OCI-LY7 (cell line): Measurements from ENCODE around the gene PTPN12. TPM values are rescaled to one million over a fixed set of nuclear protein-coding genes. Genes with fewer than 3 reads are reported as not detected.

Source experiments
- BruUV-seq: library from RNA; stranded (reverse); fragments of 400-500 nt; replicated peaks from 2 replicates; lab custom pipeline; 2021; lab: Mats Ljungman, UMichigan
- CTCF ChIA-PET: fragments of 300-600 bp; sonication (Branson Sonifier 250); formaldehyde crosslinking; loops from one replicate; lab custom pipeline; 2022; ENCODE audit warnings: antibody characterized with exemption; ENCODE audit not compliant: unreplicated experiment; lab: Charles Lee
- POLR2A ChIA-PET: fragments of 300-600 bp; sonication (Branson Sonifier 250); formaldehyde crosslinking; loops from one replicate; lab custom pipeline; 2022; ENCODE audit warnings: antibody characterized with exemption; lab: Charles Lee
- DNase-seq: peaks from one replicate; pipeline ENCODE4 v3.0.0-alpha.2; 2015; ENCODE audit warnings: low spot score
- H2AFZ ChIP-seq: fragments of 200-600 bp; sonication (generic), shearing (Covaris generic); 2 replicates; pipeline ENCODE4 v1.6.1; 2014; ENCODE audit warnings: mild to moderate bottlenecking, antibody characterized with exemption, low read length, moderate library complexity
- H3K27ac ChIP-seq: fragments of 200-600 bp; sonication (generic); 2 replicates; pipeline ENCODE4 v1.5.1; 2014; ENCODE audit warnings: mixed run types, low read depth, mild to moderate bottlenecking, moderate library complexity, low read length, inconsistent platforms; ENCODE audit not compliant: poor library complexity, severe bottlenecking
- H3K36me3 ChIP-seq: fragments of 200-600 bp; sonication (generic); 2 replicates; pipeline ENCODE4 v1.6.1; 2014; ENCODE audit warnings: mild to moderate bottlenecking, antibody characterized with exemption, low read length, moderate library complexity, mixed read lengths; ENCODE audit not compliant: insufficient read depth
- H3K4me1 ChIP-seq: fragments of 200-600 bp; sonication (generic); 2 replicates; pipeline ENCODE4 v1.5.1; 2014; ENCODE audit warnings: mild to moderate bottlenecking, low read length; ENCODE audit not compliant: insufficient read depth, poor library complexity, severe bottlenecking
- H3K4me2 ChIP-seq: fragments of 200-600 bp; sonication (generic); 2 replicates; pipeline ENCODE4 v1.6.1; 2014; ENCODE audit warnings: mild to moderate bottlenecking, low read length
- H3K4me3 ChIP-seq: fragments of 200-600 bp; sonication (generic); 2 replicates; pipeline ENCODE4 v1.5.1; 2014; ENCODE audit warnings: mild to moderate bottlenecking, low read depth, low read length; ENCODE audit not compliant: poor library complexity, severe bottlenecking
- H3K79me2 ChIP-seq: fragments of 200-600 bp; sonication (generic); 2 replicates; pipeline ENCODE4 v1.6.1; 2016; ENCODE audit warnings: low read depth, mild to moderate bottlenecking, low read length, moderate library complexity, mixed read lengths; ENCODE audit not compliant: insufficient read depth
- H3K9me2 ChIP-seq: fragments of 200-600 bp; sonication (generic); 2 replicates; pipeline ENCODE4 v1.6.1; 2016; ENCODE audit warnings: mild to moderate bottlenecking, low read length, mixed read lengths; ENCODE audit not compliant: insufficient read depth
- H3K9me3 ChIP-seq: fragments of 200-600 bp; sonication (generic); 2 replicates; pipeline ENCODE4 v1.6.1; 2014; ENCODE audit warnings: mild to moderate bottlenecking, mixed run types, low read length, mixed read lengths
- H4K20me1 ChIP-seq: fragments of 200-600 bp; sonication (generic); 2 replicates; pipeline ENCODE4 v1.6.1; 2014; ENCODE audit warnings: mild to moderate bottlenecking, antibody characterized with exemption, low read length, moderate library complexity, mixed read lengths; ENCODE audit not compliant: insufficient read depth
- EZH2phosphoT487 ChIP-seq: fragments of 200-600 bp; sonication (generic); IDR thresholded peaks from 2 replicates; pipeline ENCODE4 v1.6.1; 2018; ENCODE audit warnings: low read depth, borderline replicate concordance, mild to moderate bottlenecking, mixed run types, antibody characterized with exemption, low read length, moderate library complexity, mixed read lengths
- intact Hi-C: fragments of 100-400 bp; cut with micrococcal nuclease; formaldehyde crosslinking; loops from one replicate; pipeline ENCODE4 v1.10.0; 2022; ENCODE audit not compliant: unreplicated experiment
- total RNA-seq, 2 experiments: library from RNA; depleted of rRNA in 1 of 2; stranded (reverse); fragments of >200 nt in 1 of 2; shearing (Covaris generic) in 1 of 2; gene quantifications; 2 replicates each; pipeline ENCODE4 v1.2.3, GENCODE V29; 2014 to 2022
- TF ChIP-seq, protein P1 (sequence below): fragments of 200-600 bp; sonication (generic); conservative IDR thresholded peaks from 2 replicates; pipeline ENCODE4 v1.5.1; 2014; ENCODE audit warnings: mild to moderate bottlenecking, antibody characterized with exemption, low read length, moderate library complexity, mixed read lengths

The PTPN12 gene
- total RNA-seq, 2 experiments from 2014 or later, result 2.7 to 19.1 TPM

DNA sequence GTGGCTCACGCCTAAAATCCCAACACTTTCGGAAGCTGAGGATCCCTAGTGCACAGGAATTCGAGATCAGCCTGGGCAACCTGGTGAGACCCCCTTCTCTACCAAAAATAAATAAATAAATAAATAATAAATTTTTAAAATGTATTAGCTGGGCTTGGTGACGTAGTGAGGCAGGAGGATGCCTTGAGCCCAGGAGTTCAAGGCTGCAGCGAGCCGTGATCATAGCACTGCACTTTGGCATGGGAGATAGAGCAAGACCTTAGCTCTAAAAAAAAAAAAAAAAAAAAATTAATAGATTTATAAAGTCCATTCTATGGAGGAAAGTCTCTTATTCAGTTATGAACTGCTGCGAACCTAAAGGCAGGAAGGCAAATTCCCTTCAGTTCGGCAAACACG lies 1.1 kb upstream of the PTPN12 start:
- no TSS peak for BruUV-seq
- DNase-seq, result no peak
- POLR2A ChIA-PET, result interaction anchor here (0.6 to 1.1 kb wide), 13 partner anchors 8 to 883 kb away, joined by 3 to 7 read pairs (median 5); partner anchors contain the start of gene RSBN1L

DNA sequence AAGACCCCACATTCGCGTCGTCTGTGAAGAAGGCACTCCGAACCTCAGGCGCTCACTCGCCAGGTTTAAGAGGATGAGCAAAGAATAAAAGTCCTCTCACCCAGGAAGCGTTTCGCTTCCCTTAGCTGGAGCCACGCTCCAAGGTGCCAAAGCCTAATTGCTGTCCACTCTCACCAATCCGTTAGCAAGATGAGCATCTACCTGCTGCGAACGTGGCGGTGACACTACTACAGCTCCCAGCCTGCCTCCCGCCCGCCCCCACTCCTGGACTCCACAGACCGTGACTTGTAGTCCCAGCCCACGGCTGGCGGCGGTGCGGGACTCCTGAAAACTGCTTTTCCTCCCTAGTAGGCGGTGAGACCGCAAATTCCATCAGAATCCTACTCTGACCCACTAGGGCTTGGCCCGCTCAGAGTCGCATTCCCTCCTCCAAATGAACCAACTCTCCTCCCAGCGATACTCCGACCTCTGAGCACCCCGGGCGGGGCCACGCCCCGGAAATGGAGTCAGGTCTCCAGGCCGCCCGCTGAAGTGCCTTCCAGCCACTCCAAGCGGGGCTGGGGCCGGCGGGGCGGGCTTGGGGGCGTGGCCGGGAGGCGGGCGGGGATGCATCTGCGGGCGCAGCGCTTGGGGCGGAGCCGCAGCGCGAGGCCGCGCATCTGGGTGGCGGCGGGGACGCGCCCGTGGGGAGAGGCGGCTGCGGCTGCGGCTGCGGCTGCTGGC lies 521 bp upstream of the PTPN12 start:
- BruUV-seq, result TSS peak; percentile 97

More for the DNA sequence above, 1.1 kb upstream of the PTPN12 start:
- H3K9me2 ChIP-seq, result no peaks in the 10 kb centered on the region
- TF ChIP-seq, protein P1, sequence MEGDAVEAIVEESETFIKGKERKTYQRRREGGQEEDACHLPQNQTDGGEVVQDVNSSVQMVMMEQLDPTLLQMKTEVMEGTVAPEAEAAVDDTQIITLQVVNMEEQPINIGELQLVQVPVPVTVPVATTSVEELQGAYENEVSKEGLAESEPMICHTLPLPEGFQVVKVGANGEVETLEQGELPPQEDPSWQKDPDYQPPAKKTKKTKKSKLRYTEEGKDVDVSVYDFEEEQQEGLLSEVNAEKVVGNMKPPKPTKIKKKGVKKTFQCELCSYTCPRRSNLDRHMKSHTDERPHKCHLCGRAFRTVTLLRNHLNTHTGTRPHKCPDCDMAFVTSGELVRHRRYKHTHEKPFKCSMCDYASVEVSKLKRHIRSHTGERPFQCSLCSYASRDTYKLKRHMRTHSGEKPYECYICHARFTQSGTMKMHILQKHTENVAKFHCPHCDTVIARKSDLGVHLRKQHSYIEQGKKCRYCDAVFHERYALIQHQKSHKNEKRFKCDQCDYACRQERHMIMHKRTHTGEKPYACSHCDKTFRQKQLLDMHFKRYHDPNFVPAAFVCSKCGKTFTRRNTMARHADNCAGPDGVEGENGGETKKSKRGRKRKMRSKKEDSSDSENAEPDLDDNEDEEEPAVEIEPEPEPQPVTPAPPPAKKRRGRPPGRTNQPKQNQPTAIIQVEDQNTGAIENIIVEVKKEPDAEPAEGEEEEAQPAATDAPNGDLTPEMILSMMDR, result no peak
- no peak for TF ChIP-seq EZH2phosphoT487
- H3K4me2 ChIP-seq, result peak overlapping the region; percentile 89
- H3K79me2 ChIP-seq, result no peaks in the 10 kb centered on the region
- H3K36me3 ChIP-seq, result no peaks in the 10 kb centered on the region
- no peaks in the 10 kb centered on the region for H4K20me1 ChIP-seq
- no peak overlapping the region for H3K27ac ChIP-seq
- intact Hi-C loops, result loop anchor here (5.0 kb wide), 1 partner anchor 184 kb away; no protein-coding TSS in a partner anchor
- H3K4me1 ChIP-seq, result peaks cover 17% of the 10 kb centered on the region
- H3K9me3 ChIP-seq, result no peaks in the 10 kb centered on the region
- peak overlapping the region; percentile 99 for H2AFZ ChIP-seq
- H3K4me3 ChIP-seq, result peak overlapping the region; percentile 97
- CTCF ChIA-PET, result no interaction called here

More for the DNA sequence above, 521 bp upstream of the PTPN12 start:
- no peaks in the 10 kb centered on the region for H3K79me2 ChIP-seq
- peak overlapping the region; percentile 89 for H3K4me2 ChIP-seq
- H2AFZ ChIP-seq, result peak overlapping the region; percentile 99
- peak overlapping the region; percentile 50 for H3K27ac ChIP-seq
- POLR2A ChIA-PET, result interaction anchor here (0.6 to 1.1 kb wide), 9 partner anchors 8 to 417 kb away, joined by 3 to 7 read pairs (median 5); partner anchors contain the start of gene RSBN1L
- TF ChIP-seq, protein P1, result no peak
- no peak for TF ChIP-seq EZH2phosphoT487
- H3K4me1 ChIP-seq, result peaks cover 11% of the 10 kb centered on the region
- no peaks in the 10 kb centered on the region for H3K9me2 ChIP-seq
- H3K4me3 ChIP-seq, result peak overlapping the region; percentile 97
- DNase-seq, result peak; percentile 96
- no peaks in the 10 kb centered on the region for H3K36me3 ChIP-seq
- H3K9me3 ChIP-seq, result no peaks in the 10 kb centered on the region
- intact Hi-C loops, result loop anchor here (5.0 kb wide), 1 partner anchor 184 kb away; no protein-coding TSS in a partner anchor
- 0 out of 2 replicates have a peak, but pooled peaks cover under 1% of the 10 kb centered on the region for H4K20me1 ChIP-seq
- CTCF ChIA-PET, result no interaction called here
